Liver (tissue), 9 donors: ENCODE data around the gene SLC47A2. TPM values are rescaled to one million over a fixed set of nuclear protein-coding genes. Genes with fewer than 3 reads are reported as not detected.

Experiments used
- DNase-seq: peaks from one replicate; pipeline ENCODE4 v3.0.0-alpha.2; 2017; ENCODE audit warnings: low spot score
- H3K27ac ChIP-seq, 2 donors: one replicate each; pipeline ENCODE4 v1.7.0; 2013; ENCODE audit warnings: inconsistent platforms in 2 of 2, low read length in 2 of 2, control low read depth in 1 of 2, low read depth in 1 of 2, mild to moderate bottlenecking in 1 of 2
- H3K27me3 ChIP-seq, 4 donors: one replicate each; pipeline versions ENCODE4 v1.6.1 to v1.7.0; 2013; ENCODE audit warnings: low read length in 3 of 4, inconsistent platforms in 1 of 4, mild to moderate bottlenecking in 1 of 4, moderate library complexity in 1 of 4; ENCODE audit not compliant: control insufficient read depth in 4 of 4, insufficient read depth in 4 of 4
- H3K36me3 ChIP-seq, 4 donors: one replicate each; pipeline versions ENCODE4 v1.6.1 to v1.7.0; 2013; ENCODE audit warnings: low read length in 3 of 4, mild to moderate bottlenecking in 3 of 4, low read depth in 1 of 4, moderate library complexity in 1 of 4; ENCODE audit not compliant: control insufficient read depth in 4 of 4, insufficient read depth in 3 of 4
- H3K4me1 ChIP-seq, 4 donors: one replicate each; pipeline versions ENCODE4 v1.6.1 to v1.7.0; 2013; ENCODE audit warnings: low read length in 3 of 4, mild to moderate bottlenecking in 3 of 4, moderate library complexity in 1 of 4; ENCODE audit not compliant: control insufficient read depth in 4 of 4, insufficient read depth in 4 of 4
- H3K4me3 ChIP-seq, 3 donors: one replicate each; pipeline versions ENCODE4 v1.6.1 to v1.7.0; 2013; ENCODE audit warnings: low read length in 3 of 3, control low read depth in 1 of 3, low read depth in 1 of 3, mild to moderate bottlenecking in 1 of 3
- H3K9ac ChIP-seq, 2 donors: one replicate each; pipeline ENCODE4 v1.7.0; 2013; ENCODE audit warnings: low read length in 2 of 2, mild to moderate bottlenecking in 2 of 2, moderate library complexity in 2 of 2, control low read depth in 1 of 2, low read depth in 1 of 2
- H3K9me3 ChIP-seq, 4 donors: one replicate each; pipeline versions ENCODE4 v1.6.1 to v1.7.0; 2013; ENCODE audit warnings: low read length in 3 of 4; ENCODE audit not compliant: control insufficient read depth in 4 of 4
- EGR1 ChIP-seq, 2 donors: IDR thresholded peaks; 2 replicates each; pipeline ENCODE4 v1.6.1; 2016 to 2018; ENCODE audit warnings: antibody characterized with exemption in 2 of 2, low read depth in 2 of 2
- FOXA1 ChIP-seq: IDR thresholded peaks from 2 replicates; pipeline ENCODE4 v1.6.1; 2016; ENCODE audit warnings: antibody characterized with exemption
- FOXA2 ChIP-seq: IDR thresholded peaks from 2 replicates; pipeline ENCODE4 v1.6.1; 2016; ENCODE audit warnings: antibody characterized with exemption
- GABPA ChIP-seq, 2 donors: IDR thresholded peaks in 1 of 2; conservative IDR thresholded peaks in 1 of 2; 2 replicates each; pipeline ENCODE4 v1.6.1; 2016; ENCODE audit warnings: antibody characterized with exemption in 2 of 2, mild to moderate bottlenecking in 1 of 2, moderate library complexity in 1 of 2
- HNF4A ChIP-seq, 2 donors: conservative IDR thresholded peaks; 2 replicates each; pipeline ENCODE4 v1.6.1; 2016; ENCODE audit warnings: antibody characterized with exemption in 2 of 2, mild to moderate bottlenecking in 2 of 2
- HNF4G ChIP-seq: IDR thresholded peaks from 2 replicates; pipeline ENCODE4 v1.6.1; 2016; ENCODE audit warnings: antibody characterized with exemption
- JUND ChIP-seq, 2 donors: IDR thresholded peaks; 2 replicates each; pipeline ENCODE4 v1.6.1; 2016; ENCODE audit warnings: antibody characterized with exemption in 2 of 2
- NR2F2 ChIP-seq: IDR thresholded peaks from 2 replicates; pipeline ENCODE4 v1.6.1; 2016; ENCODE audit warnings: antibody characterized with exemption
- RAD21 ChIP-seq, 2 donors: IDR thresholded peaks; 2 replicates each; pipeline ENCODE4 v1.6.1; 2016; ENCODE audit warnings: antibody characterized with exemption in 2 of 2, mild to moderate bottlenecking in 2 of 2
- RXRA ChIP-seq, 2 donors: IDR thresholded peaks; 2 replicates each; pipeline ENCODE4 v1.6.1; 2017 to 2018; ENCODE audit warnings: antibody characterized with exemption in 2 of 2, mild to moderate bottlenecking in 1 of 2
- SP1 ChIP-seq: IDR thresholded peaks from 2 replicates; pipeline ENCODE4 v1.6.1; 2018; ENCODE audit warnings: antibody characterized with exemption, mild to moderate bottlenecking
- TAF1 ChIP-seq: conservative IDR thresholded peaks from 2 replicates; pipeline ENCODE4 v1.6.1; 2016; ENCODE audit warnings: antibody characterized with exemption, mild to moderate bottlenecking
- YY1 ChIP-seq: IDR thresholded peaks from 2 replicates; pipeline ENCODE4 v1.6.1; 2016; ENCODE audit warnings: antibody characterized with exemption, mild to moderate bottlenecking
- WGBS: extraction: QIAGEN DNeasy Blood & Tissue Kit; methylation state at CpG from one replicate; pipeline ENCODE4 v1.1.7; 2013; 5-methylcytosine and 5-hydroxymethylcytosine counted together
- polyA plus RNA-seq, 2 donors: library from polyadenylated mRNA; stranded (reverse) in 1 of 2; unstranded in 1 of 2; fragments of 200-250 nt in 1 of 2; fragments of >200 nt in 1 of 2; fragmentation: Nextera tagmentation in 1 of 2; extraction: Ambion mirVana in 1 of 2; gene quantifications; one replicate each; pipeline versions ENCODE4 v1.2.1 to v1.2.3, GENCODE V29; 2013 to 2015
- total RNA-seq, 2 donors: library from RNA; depleted of rRNA; stranded (reverse); fragments of >200 nt; gene quantifications; one replicate each; pipeline ENCODE4 v1.2.3, GENCODE V29; 2014
- TF ChIP-seq, protein P1 (sequence below): IDR thresholded peaks from 2 replicates; pipeline ENCODE4 v1.6.1; 2016; ENCODE audit warnings: antibody characterized with exemption, mild to moderate bottlenecking
- TF ChIP-seq, protein P2 (sequence below): fragments of 150-350 bp; IDR thresholded peaks from 2 replicates; pipeline ENCODE4 v1.5.1; 2017; ENCODE audit warnings: improper control_type of control experiment, low read depth, low read length; ENCODE audit not compliant: missing input control
- TF ChIP-seq, protein P3 (sequence below): IDR thresholded peaks from 2 replicates; pipeline ENCODE4 v1.6.1; 2016; ENCODE audit warnings: antibody characterized with exemption
- TF ChIP-seq, protein P4 (sequence below): IDR thresholded peaks from 2 replicates; pipeline ENCODE4 v1.6.1; 2016; ENCODE audit warnings: antibody characterized with exemption
- TF ChIP-seq, protein P5 (sequence below): IDR thresholded peaks from 2 replicates; pipeline ENCODE4 v1.6.1; 2016; ENCODE audit warnings: antibody characterized with exemption
- donor health status: healthy.
- donor health status: healthy.
- donor health status: healthy.
- donor health status: healthy.
- donor health status: healthy.

SLC47A2 gene
- total and polyA plus RNA-seq, 4 donors: 0.08 TPM; not detected in 3

DNA sequence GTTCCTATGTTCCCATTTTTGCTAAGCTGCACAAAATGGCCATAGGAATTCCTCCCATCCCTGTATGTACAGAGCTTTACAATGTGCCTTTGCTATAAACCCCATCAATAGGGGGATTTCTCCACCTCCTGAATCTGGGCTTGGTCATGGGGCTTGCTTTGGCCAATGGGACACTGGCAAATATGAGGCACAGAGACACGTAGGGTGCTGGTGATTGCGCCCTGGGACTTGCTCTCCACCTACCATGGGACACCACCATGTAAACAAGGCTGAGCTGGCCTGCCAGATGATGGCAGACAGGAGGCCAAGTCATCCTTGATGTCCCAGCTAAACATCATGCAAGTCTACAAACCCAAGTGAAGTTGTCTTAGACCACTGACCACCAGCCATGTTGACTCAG, 47.0 kb upstream of the SLC47A2 start:
- no peak for TF ChIP-seq YY1
- TF ChIP-seq FOXA2: no peak
- no peak for TF ChIP-seq FOXA1
- TF ChIP-seq, protein P1, sequence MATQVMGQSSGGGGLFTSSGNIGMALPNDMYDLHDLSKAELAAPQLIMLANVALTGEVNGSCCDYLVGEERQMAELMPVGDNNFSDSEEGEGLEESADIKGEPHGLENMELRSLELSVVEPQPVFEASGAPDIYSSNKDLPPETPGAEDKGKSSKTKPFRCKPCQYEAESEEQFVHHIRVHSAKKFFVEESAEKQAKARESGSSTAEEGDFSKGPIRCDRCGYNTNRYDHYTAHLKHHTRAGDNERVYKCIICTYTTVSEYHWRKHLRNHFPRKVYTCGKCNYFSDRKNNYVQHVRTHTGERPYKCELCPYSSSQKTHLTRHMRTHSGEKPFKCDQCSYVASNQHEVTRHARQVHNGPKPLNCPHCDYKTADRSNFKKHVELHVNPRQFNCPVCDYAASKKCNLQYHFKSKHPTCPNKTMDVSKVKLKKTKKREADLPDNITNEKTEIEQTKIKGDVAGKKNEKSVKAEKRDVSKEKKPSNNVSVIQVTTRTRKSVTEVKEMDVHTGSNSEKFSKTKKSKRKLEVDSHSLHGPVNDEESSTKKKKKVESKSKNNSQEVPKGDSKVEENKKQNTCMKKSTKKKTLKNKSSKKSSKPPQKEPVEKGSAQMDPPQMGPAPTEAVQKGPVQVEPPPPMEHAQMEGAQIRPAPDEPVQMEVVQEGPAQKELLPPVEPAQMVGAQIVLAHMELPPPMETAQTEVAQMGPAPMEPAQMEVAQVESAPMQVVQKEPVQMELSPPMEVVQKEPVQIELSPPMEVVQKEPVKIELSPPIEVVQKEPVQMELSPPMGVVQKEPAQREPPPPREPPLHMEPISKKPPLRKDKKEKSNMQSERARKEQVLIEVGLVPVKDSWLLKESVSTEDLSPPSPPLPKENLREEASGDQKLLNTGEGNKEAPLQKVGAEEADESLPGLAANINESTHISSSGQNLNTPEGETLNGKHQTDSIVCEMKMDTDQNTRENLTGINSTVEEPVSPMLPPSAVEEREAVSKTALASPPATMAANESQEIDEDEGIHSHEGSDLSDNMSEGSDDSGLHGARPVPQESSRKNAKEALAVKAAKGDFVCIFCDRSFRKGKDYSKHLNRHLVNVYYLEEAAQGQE: no peak
- TF ChIP-seq GABPA (IDR thresholded peaks at IDR 0.05 in 1 of 2, conservative IDR thresholded peaks at IDR 0.05 in 1 of 2): no peak
- TF ChIP-seq, protein P2, sequence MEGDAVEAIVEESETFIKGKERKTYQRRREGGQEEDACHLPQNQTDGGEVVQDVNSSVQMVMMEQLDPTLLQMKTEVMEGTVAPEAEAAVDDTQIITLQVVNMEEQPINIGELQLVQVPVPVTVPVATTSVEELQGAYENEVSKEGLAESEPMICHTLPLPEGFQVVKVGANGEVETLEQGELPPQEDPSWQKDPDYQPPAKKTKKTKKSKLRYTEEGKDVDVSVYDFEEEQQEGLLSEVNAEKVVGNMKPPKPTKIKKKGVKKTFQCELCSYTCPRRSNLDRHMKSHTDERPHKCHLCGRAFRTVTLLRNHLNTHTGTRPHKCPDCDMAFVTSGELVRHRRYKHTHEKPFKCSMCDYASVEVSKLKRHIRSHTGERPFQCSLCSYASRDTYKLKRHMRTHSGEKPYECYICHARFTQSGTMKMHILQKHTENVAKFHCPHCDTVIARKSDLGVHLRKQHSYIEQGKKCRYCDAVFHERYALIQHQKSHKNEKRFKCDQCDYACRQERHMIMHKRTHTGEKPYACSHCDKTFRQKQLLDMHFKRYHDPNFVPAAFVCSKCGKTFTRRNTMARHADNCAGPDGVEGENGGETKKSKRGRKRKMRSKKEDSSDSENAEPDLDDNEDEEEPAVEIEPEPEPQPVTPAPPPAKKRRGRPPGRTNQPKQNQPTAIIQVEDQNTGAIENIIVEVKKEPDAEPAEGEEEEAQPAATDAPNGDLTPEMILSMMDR: no peak
- no peak for TF ChIP-seq RXRA (IDR thresholded peaks at IDR 0.05)
- TF ChIP-seq HNF4G: no peak
- TF ChIP-seq, protein P3, sequence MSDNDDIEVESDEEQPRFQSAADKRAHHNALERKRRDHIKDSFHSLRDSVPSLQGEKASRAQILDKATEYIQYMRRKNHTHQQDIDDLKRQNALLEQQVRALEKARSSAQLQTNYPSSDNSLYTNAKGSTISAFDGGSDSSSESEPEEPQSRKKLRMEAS: no peak
- TF ChIP-seq NR2F2: no peak
- TF ChIP-seq RAD21 (IDR thresholded peaks at IDR 0.05): no peak
- TF ChIP-seq JUND (IDR thresholded peaks at IDR 0.05): no peak
- TF ChIP-seq, protein P4, sequence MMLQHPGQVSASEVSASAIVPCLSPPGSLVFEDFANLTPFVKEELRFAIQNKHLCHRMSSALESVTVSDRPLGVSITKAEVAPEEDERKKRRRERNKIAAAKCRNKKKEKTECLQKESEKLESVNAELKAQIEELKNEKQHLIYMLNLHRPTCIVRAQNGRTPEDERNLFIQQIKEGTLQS: no peak
- TF ChIP-seq TAF1: no peak
- no peak for TF ChIP-seq EGR1 (IDR thresholded peaks at IDR 0.05; ENCODE audit: low read depth in 2 of 2)
- no peak for TF ChIP-seq HNF4A (conservative IDR thresholded peaks at IDR 0.05)
- TF ChIP-seq, protein P5, sequence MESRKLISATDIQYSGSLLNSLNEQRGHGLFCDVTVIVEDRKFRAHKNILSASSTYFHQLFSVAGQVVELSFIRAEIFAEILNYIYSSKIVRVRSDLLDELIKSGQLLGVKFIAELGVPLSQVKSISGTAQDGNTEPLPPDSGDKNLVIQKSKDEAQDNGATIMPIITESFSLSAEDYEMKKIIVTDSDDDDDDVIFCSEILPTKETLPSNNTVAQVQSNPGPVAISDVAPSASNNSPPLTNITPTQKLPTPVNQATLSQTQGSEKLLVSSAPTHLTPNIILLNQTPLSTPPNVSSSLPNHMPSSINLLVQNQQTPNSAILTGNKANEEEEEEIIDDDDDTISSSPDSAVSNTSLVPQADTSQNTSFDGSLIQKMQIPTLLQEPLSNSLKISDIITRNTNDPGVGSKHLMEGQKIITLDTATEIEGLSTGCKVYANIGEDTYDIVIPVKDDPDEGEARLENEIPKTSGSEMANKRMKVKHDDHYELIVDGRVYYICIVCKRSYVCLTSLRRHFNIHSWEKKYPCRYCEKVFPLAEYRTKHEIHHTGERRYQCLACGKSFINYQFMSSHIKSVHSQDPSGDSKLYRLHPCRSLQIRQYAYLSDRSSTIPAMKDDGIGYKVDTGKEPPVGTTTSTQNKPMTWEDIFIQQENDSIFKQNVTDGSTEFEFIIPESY: no peak
- 94% methylated on average over 2 of the region's 2 CpGs for WGBS
- Histone ChIP-seq H3K4me1 (peaks cover 0 to 7% (median 2%) of the 10 kb centered on the region in 4 donors), H3K36me3 (no peaks in the 10 kb centered on the region), H3K27me3 (no peaks in the 10 kb centered on the region), H3K27ac (no peak overlapping the region), H3K4me3 (no peak overlapping the region), H3K9ac (no peak overlapping the region), H3K9me3 (no peaks in the 10 kb centered on the region)
- DNase-seq: no peak

DNA sequence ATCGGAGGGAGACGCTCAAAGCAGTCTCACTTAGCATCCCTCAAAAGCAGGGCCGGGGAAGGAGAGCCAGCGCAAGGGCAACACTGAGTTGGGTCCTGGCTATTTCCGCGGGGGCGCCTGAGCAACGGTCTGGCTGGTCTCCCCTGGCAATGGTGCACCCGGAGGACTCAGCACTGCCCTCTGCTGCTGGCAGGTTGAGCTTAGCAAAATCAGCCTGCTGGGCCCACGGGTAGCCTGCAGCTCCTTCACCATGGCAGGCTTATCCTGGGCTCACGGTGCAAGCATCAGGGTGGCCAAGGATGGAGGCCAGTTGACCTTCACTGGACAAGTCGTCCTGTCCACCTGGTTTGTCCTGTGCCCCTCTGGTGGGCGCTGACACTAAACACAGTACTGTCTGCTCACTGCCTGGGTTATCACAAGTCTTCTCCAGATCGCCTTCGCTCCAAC, 46.2 kb upstream of the SLC47A2 start:
- Histone ChIP-seq H3K27ac (no peak overlapping the region), H3K4me3 (no peak overlapping the region), H3K9me3 (no peaks in the 10 kb centered on the region), H3K4me1 (peaks cover 0 to 7% (median 2%) of the 10 kb centered on the region in 4 donors), H3K36me3 (no peaks in the 10 kb centered on the region), H3K9ac (no peak overlapping the region), H3K27me3 (no peaks in the 10 kb centered on the region)
- WGBS: 34% methylated on average over 15 of the region's 15 CpGs
- DNase-seq: peak; percentile 57
- no peak for TF ChIP-seq GABPA (IDR thresholded peaks at IDR 0.05 in 1 of 2, conservative IDR thresholded peaks at IDR 0.05 in 1 of 2)
- TF ChIP-seq, protein P2: peak; percentile 69
- TF ChIP-seq, protein P1: no peak
- TF ChIP-seq RAD21 (IDR thresholded peaks at IDR 0.05): peak; percentile 73 to 90
- no peak for TF ChIP-seq FOXA2
- TF ChIP-seq JUND (IDR thresholded peaks at IDR 0.05): no peak
- no peak for TF ChIP-seq RXRA (IDR thresholded peaks at IDR 0.05)
- TF ChIP-seq SP1: no peak
- TF ChIP-seq HNF4A (conservative IDR thresholded peaks at IDR 0.05): no peak
- no peak for TF ChIP-seq NR2F2
- TF ChIP-seq EGR1 (IDR thresholded peaks at IDR 0.05; ENCODE audit: low read depth in 2 of 2): no peak
